T-helper 1 cell (primary cell): Measurements from ENCODE around the gene SMYD3.

Experiments used
- DNase-seq, 5 donors: peaks; one replicate each; pipeline ENCODE4 v3.0.0-alpha.2; 2012 to 2020

SMYD3 gene

DNA sequence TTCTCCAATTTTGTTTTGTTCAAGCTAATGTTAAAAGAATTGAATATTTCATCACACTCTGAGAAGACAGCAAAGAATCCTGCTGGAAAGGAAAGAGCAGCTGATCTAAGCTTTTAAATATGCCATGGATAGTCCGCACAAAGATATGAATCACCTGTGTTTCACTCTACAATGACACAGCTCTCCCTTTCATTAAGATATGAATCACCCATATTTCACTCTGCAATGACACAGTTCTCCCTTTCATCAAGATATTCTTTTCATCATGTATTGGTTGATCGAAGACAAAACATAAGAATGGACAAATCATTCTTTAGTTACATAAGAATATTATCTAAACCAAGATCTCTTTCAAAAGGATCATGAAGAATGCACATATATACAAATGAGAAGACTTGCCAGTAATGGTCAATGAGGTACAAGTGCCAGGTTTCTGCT lies 367.3 kb downstream of the SMYD3 start:
- DNase-seq, result no peak

GRCh38 chr1:246138781-246139180 lies 368.3 kb downstream of the SMYD3 start:
- DNase-seq, result no peak

DNA sequence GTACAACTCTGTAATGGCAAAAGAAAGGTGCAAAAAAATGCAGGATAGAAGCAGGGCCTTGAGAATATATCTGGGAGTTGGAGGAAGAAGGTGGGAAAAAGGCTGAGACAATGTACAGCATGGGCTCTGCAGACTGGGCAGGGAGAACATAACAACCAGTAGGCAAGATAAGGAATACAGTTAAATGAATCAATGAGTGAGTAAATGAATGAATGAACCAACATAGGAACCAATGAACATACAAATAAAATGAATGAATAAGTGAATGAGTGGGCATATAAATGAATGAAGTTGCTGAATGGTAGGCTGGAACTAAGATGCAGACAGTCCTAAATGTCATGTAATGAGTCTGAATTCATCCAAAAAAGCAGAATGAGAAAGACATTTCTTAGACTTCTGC lies 370.6 kb downstream of the SMYD3 start:
- no peak for DNase-seq

DNA sequence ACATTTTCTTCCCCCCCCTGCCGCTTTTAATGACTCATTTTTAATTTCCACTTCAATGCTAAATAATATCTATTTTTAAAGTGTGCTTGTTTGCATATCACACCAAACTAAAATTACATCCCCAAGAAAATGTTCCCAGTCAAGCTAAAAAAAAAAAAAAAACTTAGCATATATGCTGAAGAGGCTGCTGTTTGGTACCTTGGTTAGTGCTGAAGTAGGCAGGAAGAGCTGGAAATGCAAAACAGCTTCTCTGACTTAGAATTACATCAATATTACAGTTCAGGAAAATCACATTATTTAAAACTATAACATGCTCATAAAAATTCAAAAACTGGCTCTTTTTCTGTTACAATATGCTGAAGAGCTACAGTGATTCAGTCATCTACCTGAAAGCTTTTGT lies 372.3 kb downstream of the SMYD3 start:
- DNase-seq, result no peak

DNA sequence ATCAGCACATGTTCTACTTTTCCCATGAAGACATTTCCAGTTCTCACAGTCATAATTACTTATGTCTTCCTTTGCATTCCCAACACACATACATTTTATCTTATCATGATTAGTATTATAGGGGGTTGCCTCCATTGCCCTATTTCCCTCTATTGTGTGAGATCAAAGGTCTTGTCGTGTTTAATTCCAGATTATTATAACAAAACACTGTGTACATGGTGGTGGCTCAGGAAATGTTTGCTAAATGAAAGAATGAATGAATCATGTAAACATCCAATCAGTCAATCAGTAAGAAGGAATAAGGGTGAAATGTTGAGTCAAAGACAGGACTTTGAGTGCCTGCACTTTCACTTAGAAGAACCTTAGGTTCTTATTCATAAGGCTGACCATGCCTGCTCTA lies 376.0 kb downstream of the SMYD3 start:
- DNase-seq, result no peak

DNA sequence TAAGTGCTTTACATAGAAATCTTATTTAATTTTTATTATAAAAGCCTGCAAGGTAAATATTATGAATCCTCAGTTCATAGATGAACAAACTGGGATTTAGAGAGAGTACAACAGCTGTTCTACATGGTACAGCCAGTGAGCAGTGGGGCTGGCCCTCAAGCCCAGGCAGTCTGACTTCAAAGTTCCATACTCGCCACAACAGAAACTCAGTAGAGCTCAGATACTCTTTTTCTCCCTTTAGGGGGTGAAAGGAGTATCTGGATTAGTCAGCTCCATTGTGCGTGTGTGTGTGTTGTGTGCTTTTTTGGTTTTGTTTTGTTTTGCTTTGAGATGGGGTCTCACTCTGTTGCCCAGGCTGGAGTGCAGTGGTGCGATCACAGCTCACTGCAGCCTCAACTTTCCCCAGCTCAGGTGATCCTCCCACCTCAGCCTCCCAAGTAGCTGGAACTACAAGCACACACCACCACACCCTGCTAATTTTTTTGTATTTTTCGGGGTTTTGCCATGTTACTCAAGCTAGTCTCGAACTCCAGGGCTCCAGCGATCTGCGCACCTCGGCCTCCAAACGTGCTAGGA lies 378.5 kb downstream of the SMYD3 start:
- DNase-seq, result peak in 1 of 5 donors; percentile 1

GRCh38 chr1:246126580-246126979 lies 380.5 kb downstream of the SMYD3 start:
- DNase-seq, result no peak

GRCh38 chr1:246122071-246122470 lies 385.0 kb downstream of the SMYD3 start:
- DNase-seq, result no peak

- no peak for DNase-seq
Observed at GRCh38 chr1:246121533-246121932, 385.5 kb downstream of the SMYD3 start.

- DNase-seq, result peak in 4 of 5 donors; percentile 10 to 41 (median 23)
Observed at GRCh38 chr1:246117066-246117791, 389.9 kb downstream of the SMYD3 start.

- DNase-seq, result no peak
Observed at GRCh38 chr1:246114369-246114768, 392.7 kb downstream of the SMYD3 start.

DNA sequence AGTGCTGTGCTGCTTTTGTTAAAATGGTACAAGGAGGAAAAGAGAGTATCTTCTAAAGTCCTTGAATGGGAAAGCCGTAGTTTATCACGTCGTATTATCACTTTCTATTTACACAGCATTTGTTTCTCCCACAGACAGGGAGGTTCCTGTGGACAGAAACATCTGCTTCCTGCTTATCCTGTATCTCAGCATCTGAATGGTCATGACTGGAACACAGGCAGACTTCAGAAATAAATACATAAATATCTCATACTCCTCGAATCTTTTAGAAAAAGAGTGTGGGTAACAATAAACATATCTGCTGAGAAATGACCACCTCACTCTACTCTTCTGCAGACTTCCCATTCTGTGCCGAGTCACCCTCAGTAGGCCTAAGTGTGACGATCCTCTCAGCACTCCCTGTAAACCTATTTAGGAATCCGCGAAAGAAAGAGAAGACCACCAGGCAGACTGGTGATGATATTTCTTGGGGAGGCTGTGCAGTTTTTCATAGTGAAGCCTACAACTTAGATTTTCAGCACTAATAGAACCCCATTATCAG lies 393.5 kb downstream of the SMYD3 start:
- no peak for DNase-seq

GRCh38 chr1:246111570-246111969 lies 395.5 kb downstream of the SMYD3 start:
- no peak for DNase-seq

DNA sequence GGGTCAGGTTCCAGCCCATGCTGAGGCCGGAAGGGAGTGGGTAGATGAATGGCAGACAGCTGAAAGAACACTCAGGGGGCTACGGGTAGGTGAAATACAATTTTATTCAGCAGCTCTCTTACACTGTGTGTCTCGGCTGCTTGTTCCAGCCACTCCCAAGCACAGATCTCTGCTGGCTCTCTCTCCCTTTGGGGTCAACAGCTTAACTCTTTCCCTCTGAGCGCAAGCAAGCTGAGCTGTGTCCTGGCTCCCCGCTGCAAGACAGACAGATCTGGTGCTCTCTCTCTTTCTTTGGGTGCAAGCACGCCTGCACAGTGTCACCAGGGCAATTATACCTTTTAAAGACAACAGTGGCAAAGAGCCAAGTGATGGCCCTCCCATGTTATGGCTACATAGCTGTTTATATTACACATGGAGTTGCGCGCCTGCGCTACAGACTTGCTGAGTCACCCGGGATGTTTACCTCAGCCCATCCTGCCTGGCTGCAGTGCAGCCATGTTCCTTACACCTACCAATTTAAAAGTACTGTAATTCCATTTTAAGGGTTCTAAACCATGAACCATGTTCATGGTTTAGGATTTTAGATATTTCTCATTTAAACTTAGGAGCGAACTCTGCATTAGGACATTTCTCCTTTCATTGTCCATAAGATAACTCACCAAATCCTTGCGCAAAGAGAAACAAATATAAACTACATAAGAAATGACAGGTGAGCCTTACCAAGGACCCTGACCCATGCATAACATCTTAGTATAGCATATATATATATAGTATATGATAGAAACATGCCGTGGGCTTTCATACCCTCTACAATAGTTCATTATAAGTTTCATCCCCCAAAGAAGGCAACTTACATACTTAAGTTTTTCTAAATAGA lies 396.5 kb downstream of the SMYD3 start:
- DNase-seq, result no peak

GRCh38 chr1:246108278-246108925 lies 398.7 kb downstream of the SMYD3 start:
- DNase-seq, result no peak

GRCh38 chr1:246107516-246108277 lies 399.4 kb downstream of the SMYD3 start:
- DNase-seq, result no peak

GRCh38 chr1:246106342-246106763 lies 400.7 kb downstream of the SMYD3 start:
- DNase-seq, result no peak

- DNase-seq, result no peak
Observed at GRCh38 chr1:246104927-246105326, 402.2 kb downstream of the SMYD3 start.

DNA sequence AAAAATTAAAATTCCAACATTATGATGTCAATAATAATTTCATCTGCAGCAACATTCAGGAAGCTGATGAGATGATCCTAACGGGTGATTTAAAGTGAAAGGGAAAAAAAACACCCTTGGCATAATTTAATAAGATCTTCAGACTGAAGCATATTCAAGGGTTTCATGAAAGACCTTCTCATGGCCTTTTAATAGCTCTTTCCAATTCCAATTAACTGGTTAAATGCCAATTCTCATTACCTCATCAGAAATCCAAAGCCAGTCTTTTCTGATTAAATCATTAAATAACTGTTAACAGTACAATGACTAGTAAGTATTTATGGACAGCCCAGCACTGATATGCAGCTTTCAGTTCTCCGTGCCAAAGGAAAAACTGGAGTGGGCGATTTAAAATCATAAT lies 407.5 kb downstream of the SMYD3 start:
- no peak for DNase-seq

GRCh38 chr1:246096356-246096755 lies 410.7 kb downstream of the SMYD3 start:
- DNase-seq, result no peak

DNA sequence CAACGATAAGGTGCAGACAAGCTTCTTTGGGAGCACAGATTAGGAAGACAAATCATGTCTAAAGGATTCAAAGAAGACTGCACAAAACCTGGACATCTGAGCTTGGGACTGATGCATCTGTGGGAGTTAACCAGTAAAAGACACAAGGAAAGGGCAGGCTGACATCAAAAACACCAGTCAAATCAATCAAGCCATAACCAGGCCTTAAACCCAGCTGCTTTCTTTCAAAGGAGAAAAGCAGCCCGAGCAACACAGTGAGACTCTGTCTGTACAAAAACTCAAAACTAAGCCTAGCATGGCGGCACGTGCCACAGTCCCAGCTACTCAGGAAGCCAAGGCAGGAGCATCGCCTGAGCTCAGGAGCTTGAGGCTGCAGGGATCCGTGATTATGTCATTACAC lies 411.6 kb downstream of the SMYD3 start:
- no peak for DNase-seq

- no peak for DNase-seq
Observed at GRCh38 chr1:246093230-246093629, 413.8 kb downstream of the SMYD3 start.
